ENCODE data around the gene BTAF1.

The BTAF1 gene

GRCh38 chr10:91975438-91975837 is 51.9 kb downstream of the BTAF1 start:
- no peak for DNase-seq (ENCODE audit: low spot score)
- no peak for TF ChIP-seq CTCF (conservative IDR thresholded peaks at IDR 0.05; ENCODE audit: low read depth)
- no peak overlapping the region for H3K27ac ChIP-seq
- ChIA-PET POLR2A (ENCODE audit: low non-redundant PET) (no interaction called here), CTCF (no interaction called here)

GRCh38 chr10:91976317-91977051 is 52.9 kb downstream of the BTAF1 start:
- no peak overlapping the region for H3K27ac ChIP-seq
- POLR2A ChIA-PET (ENCODE audit: low non-redundant PET), result no interaction called here
- no peak for DNase-seq (ENCODE audit: low spot score)
- no peak for TF ChIP-seq CTCF (conservative IDR thresholded peaks at IDR 0.05; ENCODE audit: low read depth)
- CTCF ChIA-PET, result no interaction called here

GRCh38 chr10:91977491-91977890 is 53.9 kb downstream of the BTAF1 start:
- no peak for DNase-seq (ENCODE audit: low spot score)
- POLR2A ChIA-PET (ENCODE audit: low non-redundant PET), result no interaction called here
- CTCF ChIA-PET, result interaction anchor here (0.5 to 0.7 kb wide), 3 partner anchors 64 to 378 kb away, joined by 3 to 6 read pairs (median 3); no protein-coding TSS in a partner anchor
- no peak for TF ChIP-seq CTCF (conservative IDR thresholded peaks at IDR 0.05; ENCODE audit: low read depth)
- H3K27ac ChIP-seq, result no peak overlapping the region

- no peak for TF ChIP-seq CTCF (conservative IDR thresholded peaks at IDR 0.05; ENCODE audit: low read depth)
- CTCF ChIA-PET, result interaction anchor here (0.7 kb wide), 1 partner anchor 337 kb away, joined by 3 read pairs; no protein-coding TSS in a partner anchor
- no peak overlapping the region for H3K27ac ChIP-seq
- POLR2A ChIA-PET (ENCODE audit: low non-redundant PET), result no interaction called here
- no peak for DNase-seq (ENCODE audit: low spot score)
Observed at GRCh38 chr10:91978585-91978984, 55.0 kb downstream of the BTAF1 start.

GRCh38 chr10:91980319-91980718 is 56.7 kb downstream of the BTAF1 start:
- DNase-seq (ENCODE audit: low spot score), result no peak
- TF ChIP-seq CTCF (conservative IDR thresholded peaks at IDR 0.05; ENCODE audit: low read depth), result no peak
- no peak overlapping the region for H3K27ac ChIP-seq
- ChIA-PET CTCF (no interaction called here), POLR2A (ENCODE audit: low non-redundant PET) (no interaction called here)

- POLR2A ChIA-PET (ENCODE audit: low non-redundant PET), result no interaction called here
- CTCF ChIA-PET, result interaction anchor here (0.5 kb wide), 1 partner anchor 35 kb away, joined by 3 read pairs; no protein-coding TSS in a partner anchor
- TF ChIP-seq CTCF (conservative IDR thresholded peaks at IDR 0.05; ENCODE audit: low read depth), result no peak
Observed at GRCh38 chr10:91983416-91983815, 59.8 kb downstream of the BTAF1 start.

More at GRCh38 chr10:91983416-91983815, 59.8 kb downstream of the BTAF1 start:
- no peak for DNase-seq (ENCODE audit: low spot score)
- no peak overlapping the region for H3K27ac ChIP-seq
